ENCODE results near the gene ATAD3A.
"Not testable (repeated sequence)": the region's sequence is repeated elsewhere in the genome, so short reads cannot be mapped to it uniquely, and the experiment has no call there.

The ATAD3A gene

DNA sequence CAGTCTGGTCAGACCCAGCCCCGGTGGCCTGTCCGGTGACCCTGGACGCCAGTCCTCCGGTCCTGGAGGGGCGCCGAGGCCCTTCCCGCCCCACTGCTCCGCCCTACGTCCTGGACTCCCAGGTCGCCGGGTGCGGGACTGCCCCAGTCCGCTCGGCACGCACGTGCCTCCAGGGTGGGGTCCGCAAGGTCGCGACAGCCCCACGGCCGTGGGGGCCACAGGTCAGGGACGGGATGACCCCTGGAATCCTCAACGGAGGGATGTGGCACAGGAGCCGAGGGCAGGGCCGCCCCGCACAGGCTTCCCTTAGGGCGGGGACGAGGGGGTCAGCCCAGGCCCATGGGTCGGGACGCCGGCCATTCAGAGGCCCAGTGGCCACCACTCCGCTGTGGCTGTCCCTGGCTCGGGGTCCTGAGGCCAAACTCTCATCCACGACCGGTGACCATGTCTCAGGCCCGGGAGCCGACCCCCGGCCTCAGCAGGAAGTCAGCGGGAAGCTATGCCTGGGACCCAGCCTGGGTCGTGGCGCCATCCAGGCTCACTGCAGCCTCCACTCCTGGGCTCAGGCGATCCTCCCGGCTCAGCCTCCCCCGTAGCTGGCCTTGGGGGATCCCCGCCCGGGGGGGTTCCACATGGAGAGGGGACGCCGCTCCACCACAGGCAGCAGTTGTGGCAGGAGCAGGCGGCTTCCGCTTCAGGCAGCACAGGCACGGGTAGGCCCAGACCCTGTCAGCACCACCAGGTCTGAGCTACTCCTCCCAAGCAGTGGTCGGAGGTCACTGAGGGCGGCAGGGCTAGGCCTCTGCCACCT lies 29.1 kb downstream of the ATAD3A start:
- no peak for DNase-seq

DNA sequence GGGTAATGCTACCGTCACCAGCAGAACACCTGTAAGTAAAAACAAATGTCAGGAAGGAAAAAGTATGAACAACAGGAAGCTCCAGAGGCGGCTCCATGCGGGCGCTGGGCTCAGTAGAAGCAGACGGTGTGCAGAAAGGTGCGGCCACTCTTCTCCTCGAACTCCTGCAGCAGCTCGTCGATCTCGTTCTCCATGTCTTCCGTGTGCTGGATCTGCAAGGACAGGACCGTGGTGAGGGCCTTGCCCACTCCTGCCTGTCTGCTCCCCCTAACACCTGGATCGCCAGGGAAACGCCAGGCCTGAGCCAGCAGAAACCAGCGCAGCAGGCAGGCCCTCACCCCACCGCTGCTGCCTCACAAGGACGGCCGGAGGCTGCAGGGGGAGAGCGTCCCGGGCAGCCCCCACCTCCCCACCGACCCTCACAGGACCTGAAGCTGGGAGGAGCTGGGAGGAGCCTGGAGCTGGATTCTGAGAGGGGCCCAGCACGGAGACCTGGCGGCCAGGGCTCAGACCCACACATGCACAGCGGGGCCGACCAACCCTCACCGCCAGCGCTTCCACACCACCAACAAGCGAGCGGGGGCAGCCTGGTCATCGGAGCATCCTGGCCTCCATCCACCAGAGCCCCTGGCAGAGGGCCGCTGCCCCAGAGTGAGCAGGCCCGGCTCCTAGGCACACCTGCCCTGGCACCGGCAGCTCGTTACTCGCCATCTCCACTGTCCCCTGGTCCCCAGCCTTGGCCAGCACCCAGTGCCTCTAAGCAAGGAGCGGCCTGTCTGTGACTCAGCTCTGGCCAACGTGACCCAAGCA lies 30.2 kb downstream of the ATAD3A start:
- DNase-seq = no peak

DNA sequence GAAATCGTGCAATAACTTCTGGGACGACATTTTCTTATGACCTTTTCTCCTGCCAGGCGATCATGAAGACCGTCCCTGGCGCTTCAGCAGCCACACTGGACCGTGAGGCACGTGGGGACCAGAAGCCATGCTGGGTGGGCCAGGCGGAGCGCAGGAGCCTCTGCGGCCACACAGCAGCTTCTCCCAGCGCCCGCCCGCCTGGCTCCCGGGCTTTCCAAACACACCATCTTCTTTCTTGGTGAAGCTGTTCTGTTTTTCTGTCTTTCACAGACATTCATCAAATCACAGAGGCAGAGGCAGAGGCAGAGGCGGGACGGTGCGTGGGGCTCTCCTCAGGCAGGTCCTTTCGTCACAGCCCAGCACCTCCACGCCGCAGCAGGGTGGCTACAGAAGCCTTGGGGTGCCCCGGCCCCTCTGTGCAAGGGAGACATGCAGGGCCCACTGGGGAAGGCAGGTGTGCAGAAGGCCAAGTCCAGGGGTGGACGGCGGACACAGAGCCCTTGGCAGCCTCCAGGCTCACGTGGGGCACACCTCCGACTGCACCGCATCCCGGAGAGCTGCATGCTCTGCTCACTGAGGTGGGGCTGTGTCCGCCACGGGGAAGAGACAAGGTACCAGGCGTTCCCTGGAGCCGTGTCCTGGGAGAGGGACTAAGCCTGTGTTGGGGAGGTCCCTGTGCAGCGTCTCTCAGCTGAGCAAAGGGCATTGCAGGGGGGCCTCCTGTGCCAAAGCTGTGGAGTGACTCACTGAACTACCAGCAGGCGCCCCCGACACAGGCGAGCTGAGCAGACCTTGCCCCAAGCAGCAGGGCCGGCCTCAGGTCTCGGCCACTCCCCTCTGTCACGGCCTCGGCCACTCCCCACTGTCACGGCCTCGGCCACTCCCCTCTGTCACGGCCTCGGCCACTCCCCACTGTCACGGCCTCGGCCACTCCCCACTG lies 31.1 kb downstream of the ATAD3A start:
- DNase-seq = no peak

DNA sequence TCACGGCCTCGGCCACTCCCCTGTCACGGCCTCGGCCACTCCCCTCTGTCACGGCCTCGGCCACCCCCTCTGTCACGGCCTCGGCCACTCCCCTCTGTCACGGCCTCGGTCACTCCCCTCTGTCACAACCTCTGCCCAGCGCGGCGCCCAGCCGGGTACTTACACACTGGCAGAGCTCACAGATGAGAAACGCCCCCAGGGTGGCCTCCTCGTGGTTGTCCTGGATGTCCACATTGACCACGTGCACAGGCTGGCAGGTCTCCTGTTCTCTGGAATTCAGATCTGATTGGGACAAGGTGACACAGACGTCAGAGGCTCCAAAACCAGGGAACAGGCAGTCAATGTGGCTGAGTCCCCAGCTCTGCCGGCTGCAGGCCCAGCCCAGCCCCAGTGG lies 31.7 kb downstream of the ATAD3A start:
- DNase-seq = no peak

GRCh38 chr1:1544544-1544943 lies 32.6 kb downstream of the ATAD3A start:
- no peak for DNase-seq

DNA sequence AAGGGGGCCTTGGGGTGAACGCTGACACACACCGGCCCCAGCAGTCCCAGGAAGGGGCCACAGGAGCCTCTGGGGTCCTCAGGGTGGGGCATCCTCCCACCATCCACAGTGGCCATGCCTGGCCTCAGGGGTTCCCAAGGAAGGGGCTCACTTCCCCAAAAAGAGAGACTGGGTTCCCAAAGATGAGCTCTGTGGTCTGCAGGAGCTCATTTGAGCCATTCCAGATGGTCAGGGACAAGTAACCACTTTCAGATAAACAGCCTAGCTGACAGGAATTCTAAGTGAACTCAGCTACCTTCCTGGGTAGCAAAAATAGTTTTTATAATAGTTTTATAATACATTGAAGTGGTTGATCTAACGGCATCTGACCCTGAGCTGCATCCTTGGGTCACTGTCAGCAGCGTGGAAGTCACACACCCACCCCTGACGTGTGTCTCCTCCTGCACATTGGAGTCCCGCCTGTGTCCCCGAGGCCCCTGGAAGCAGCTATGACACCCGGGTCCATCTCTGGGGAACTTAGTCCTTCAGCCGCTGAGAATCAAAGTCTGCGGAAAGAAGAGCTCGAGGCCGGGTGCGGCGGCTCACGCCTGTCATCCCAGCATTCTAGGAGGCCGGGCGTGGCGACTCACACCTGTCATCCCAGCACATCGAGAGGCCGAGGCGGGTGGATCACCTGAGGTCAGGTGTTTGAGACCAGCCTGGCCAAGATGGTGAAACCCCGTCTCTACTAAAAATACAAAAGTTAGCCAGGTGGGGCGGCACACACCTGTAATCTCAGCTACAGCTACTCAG lies 34.2 kb downstream of the ATAD3A start:
- DNase-seq = no peak

DNA sequence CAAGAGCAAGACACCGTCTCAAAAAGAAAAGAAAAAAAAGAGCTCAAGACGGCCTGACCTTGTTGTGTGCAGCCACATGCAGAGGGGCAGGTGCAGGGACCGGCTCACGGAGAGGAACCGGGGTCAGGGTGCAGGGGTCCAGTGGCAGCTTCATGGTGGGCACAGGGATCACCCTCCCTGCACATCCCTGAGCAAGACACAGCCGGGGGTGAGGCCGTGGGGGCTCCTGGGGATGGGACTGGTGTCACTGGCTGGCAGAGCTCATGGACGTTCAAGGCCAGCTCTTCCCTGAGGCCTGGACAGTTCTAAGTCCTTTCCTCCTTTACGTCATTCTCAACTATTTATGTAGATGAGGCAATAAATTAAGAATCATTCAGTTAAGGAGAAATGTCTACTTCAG lies 35.0 kb downstream of the ATAD3A start:
- no peak for DNase-seq

GRCh38 chr1:1547476-1547875 lies 35.5 kb downstream of the ATAD3A start:
- no peak for DNase-seq

- DNase-seq = no peak
These were observed 36.6 kb downstream of the ATAD3A start for GRCh38 chr1:1548591-1548990.

DNA sequence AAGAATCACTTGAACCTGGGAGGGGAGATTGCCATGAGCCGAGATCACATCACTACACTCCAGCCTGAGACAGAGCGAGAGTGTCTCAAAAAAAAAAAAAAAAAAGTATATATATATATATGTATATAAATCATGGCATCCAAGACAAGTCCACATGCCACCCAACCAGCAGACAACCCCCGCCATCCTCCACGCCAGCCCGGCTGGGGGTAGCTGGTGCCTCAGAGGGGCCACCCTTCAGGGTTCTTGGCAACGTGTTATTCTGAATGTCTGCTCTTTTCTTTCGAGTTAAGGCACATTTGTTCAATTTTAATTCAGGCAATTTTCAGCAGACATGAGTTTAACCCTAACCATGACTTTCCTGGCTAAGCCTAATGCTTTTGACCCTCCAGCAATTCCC lies 38.1 kb downstream of the ATAD3A start:
- no peak for DNase-seq

GRCh38 chr1:1550591-1551432 lies 38.9 kb downstream of the ATAD3A start:
- no peak for DNase-seq

GRCh38 chr1:1551524-1552262 lies 39.7 kb downstream of the ATAD3A start:
- no peak for DNase-seq

- DNase-seq = no peak
These were observed 40.3 kb downstream of the ATAD3A start for GRCh38 chr1:1552263-1552639.

DNA sequence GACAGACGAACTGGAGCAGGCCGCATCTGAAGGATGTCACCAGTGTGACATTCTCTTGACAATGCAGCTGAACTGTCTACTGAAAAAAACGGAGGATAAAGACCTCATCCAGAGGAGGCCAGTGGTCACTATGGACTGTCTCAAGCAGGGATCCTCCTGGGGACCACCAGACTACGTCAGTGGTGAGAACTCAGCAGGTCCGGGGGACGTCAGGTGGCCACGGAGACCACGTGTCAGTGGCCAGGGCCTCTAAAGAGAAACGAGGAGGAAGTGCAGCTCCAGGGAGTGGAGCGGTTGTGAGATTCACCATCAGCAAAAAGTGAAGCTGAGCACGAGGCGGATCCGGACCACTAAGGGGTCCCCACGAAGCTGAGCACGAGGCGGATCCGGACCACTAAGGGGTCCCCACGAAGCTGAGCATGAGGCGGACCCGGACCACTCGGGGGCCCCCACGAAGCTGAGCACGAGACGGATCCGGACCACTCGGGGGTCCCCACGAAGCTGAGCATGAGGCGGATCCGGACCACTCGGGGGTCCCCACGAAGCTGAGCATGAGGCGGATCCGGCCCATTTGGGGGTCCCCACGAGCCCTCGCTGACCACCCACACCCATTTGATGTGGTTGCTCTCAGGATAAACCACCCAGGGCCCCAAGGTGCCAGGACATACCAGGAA lies 42.0 kb downstream of the ATAD3A start:
- DNase-seq = no peak

GRCh38 chr1:1554550-1554925 lies 42.6 kb downstream of the ATAD3A start:
- no peak for DNase-seq

DNA sequence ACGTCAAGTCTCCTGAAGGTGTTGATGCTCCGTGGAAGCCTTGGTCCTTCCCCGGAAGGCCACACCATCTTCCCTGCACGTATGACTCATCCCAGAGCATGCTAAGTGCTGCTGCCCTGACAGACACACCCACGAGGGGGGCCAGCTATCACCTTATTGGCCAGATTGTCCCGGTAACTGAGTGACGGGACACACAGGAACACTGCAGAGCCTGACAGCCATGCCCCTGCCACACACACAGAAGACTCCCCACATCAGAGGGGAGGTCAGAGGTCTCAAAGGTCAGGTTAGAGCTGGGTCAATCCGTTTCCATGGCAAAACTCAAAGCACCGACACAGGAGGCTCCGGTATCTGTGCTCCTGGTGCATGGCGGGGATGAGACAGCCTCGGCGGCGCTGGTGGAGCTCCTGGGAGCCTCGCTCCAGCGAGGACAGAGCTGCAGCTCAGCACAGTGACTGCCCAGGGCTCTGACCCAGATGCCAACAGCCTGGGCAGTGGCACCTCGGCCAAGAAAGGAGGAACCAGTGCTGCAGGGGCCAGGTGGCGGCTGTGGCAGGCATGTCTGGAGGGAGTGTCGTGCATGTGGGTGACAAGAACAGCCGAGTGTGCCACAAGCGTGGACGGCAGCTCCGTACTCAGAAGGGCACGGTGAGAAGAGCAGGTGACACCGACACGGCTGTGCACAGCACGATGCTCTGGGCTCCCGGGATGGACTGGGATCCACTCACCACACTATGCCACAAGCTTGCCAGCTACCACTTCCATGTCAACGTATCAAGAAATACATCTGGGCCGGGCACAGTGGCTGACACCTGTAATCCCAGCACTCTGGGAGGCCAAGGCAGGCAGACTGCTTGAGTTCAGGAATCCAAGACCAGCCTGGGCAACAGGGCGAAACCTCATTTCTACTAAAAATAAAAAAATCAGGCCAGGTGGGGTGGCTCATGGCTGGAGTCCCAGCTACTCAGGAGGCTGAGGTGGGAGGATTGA lies 43.3 kb downstream of the ATAD3A start:
- no peak for DNase-seq

GRCh38 chr1:1556505-1556904 lies 44.5 kb downstream of the ATAD3A start:
- DNase-seq = no peak

DNA sequence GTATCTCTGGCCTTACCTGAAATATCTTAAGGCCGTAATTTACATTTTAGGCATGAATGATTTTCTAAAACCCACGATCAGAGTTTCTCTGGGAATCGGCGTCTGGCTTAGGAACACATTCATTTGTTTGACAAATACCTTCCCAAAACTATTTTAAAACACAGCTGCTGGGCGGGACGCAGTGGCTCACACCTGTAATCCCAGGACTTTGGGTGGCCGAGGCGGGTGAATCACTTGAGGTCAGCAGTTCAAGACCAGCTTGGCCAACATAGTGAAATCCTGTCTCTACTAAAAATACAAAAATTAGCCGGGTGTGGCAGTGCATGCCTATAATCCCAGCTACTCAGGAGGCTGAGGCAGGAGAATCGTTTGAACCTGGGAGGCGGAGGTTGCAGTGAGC lies 45.0 kb downstream of the ATAD3A start:
- DNase-seq = not testable (repeated sequence)

DNA sequence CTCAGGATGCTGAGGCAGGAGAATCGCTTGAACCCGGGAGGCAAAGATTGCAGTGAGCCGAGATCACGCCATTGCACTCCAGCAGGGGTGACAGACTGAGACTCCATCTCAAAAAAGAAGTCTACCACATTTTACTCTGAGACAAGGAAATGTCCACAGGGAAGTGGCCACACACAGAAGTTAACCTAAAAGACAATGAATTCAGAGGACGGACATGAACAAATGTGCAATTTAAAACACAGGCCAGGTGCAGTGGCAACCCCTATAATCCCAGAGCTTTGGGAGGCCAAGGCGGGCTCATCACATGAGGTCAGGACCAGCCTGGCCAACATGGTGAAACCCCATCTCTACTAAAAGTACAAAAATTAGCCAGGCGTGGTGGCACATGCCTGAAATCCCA lies 45.7 kb downstream of the ATAD3A start:
- DNase-seq = not testable (repeated sequence)

All from activated CD4-positive, alpha-beta T cell treated with anti-CD3 and anti-CD28 coated beads for 1 hour (primary cell).